ENCODE data around the gene NKD1. TPM values are rescaled to one million over a fixed set of nuclear protein-coding genes. Genes with fewer than 3 reads are reported as not detected.

The NKD1 gene
- total RNA-seq, 1 donor from 2014 or later: 2.1 TPM

DNA sequence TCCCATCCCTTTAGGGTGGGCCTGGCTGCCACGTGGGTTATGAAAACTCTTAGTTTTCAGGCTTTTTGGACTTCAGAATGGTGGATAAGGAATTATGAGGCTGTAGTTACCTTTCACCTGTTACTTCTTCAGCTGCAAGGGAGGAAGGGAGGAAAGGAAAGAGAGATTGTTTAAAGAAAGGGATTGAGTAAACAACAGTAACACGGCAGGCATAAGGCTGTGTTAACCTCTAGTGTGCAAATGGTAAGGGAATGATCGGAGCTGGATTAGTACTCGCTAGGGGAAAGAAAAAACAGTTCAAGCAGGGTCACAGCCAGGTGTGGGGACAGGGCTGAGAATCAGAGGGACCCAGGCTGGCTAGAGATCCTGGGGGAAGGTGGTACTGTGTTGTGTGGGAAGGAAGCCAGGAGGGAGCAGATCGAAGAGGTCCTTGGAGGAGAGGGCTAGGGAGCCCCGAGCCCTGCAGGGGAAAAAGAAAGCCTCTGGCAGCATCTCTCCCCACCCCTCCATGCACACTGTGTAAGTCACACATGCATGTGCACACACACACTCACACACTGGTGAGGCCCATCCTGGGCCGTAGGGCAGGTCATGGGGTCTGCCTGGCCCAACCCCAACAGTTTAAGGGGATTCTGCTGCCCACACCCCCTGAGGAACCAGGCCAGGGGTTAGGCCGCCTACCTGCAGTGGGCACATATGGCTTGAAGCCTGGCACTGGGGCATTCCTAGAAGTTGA lies 83.2 kb downstream of the NKD1 start:
- Histone ChIP-seq H3K27ac (ENCODE audit: low read depth, low read length) (no peak overlapping the region), H3K36me3 (ENCODE audit: control insufficient read depth in 3 of 3, insufficient read depth in 3 of 3, low read length in 3 of 3) (no peaks in the 10 kb centered on the region)

DNA sequence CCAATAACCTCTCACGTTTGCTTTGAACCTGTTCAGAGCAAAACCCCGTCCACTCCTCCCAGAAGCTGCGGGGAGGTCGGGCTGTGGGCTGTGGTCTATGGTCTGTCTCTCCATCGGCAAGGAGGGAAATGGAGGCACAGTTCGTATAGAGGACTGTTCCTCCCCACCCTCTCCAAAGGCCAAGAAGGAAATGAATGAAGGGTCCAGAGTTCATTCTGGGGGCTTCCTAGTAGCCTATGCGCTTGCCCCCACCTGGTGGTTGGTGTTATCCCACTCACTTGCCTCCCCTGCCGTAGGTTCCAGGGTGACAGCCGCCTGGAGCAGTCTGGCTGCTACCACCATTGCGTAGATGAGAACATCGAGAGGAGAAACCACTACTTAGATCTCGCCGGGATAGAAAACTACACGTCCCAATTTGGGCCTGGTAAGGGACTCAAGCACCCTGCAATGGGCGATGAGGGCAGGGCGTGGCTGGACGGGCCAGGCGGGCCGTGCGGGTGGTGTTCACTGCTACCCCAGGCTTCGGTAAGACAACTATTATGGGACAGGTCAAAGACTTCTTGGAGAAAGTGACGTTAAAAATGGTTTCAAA lies 83.9 kb downstream of the NKD1 start:
- Histone ChIP-seq H3K4me3 (ENCODE audit: low read length in 3 of 3) (no peak overlapping the region), H3K27me3 (ENCODE audit: control insufficient read depth in 3 of 3, insufficient read depth in 3 of 3, low read length in 3 of 3) (peaks cover 0 to 2% (median 0%) of the 10 kb centered on the region in 3 donors), H3K36me3 (ENCODE audit: control insufficient read depth in 3 of 3, insufficient read depth in 3 of 3, low read length in 3 of 3) (no peaks in the 10 kb centered on the region), H3K27ac (ENCODE audit: low read depth, low read length) (no peak overlapping the region), H3K9me3 (ENCODE audit: control insufficient read depth in 3 of 3, low read length in 3 of 3) (no peaks in the 10 kb centered on the region), H3K9ac (ENCODE audit: low read depth in 1 of 3, low read length in 3 of 3) (no peak overlapping the region), H3K4me1 (ENCODE audit: control insufficient read depth in 3 of 3, insufficient read depth in 3 of 3, low read length in 3 of 3) (peaks cover 8 to 9% (median 8%) of the 10 kb centered on the region in 3 donors)

More for the DNA sequence above, 83.2 kb downstream of the NKD1 start:
- no peak overlapping the region for H3K9ac ChIP-seq (ENCODE audit: low read depth in 1 of 3, low read length in 3 of 3)
- H3K27me3 ChIP-seq (ENCODE audit: control insufficient read depth in 3 of 3, insufficient read depth in 3 of 3, low read length in 3 of 3): peaks cover 0 to 2% (median 0%) of the 10 kb centered on the region in 3 donors
- H3K9me3 ChIP-seq (ENCODE audit: control insufficient read depth in 3 of 3, low read length in 3 of 3): no peaks in the 10 kb centered on the region
- H3K4me1 ChIP-seq (ENCODE audit: control insufficient read depth in 3 of 3, insufficient read depth in 3 of 3, low read length in 3 of 3): peaks cover 10 to 13% (median 13%) of the 10 kb centered on the region in 3 donors
- H3K4me3 ChIP-seq (ENCODE audit: low read length in 3 of 3): no peak overlapping the region

DNA sequence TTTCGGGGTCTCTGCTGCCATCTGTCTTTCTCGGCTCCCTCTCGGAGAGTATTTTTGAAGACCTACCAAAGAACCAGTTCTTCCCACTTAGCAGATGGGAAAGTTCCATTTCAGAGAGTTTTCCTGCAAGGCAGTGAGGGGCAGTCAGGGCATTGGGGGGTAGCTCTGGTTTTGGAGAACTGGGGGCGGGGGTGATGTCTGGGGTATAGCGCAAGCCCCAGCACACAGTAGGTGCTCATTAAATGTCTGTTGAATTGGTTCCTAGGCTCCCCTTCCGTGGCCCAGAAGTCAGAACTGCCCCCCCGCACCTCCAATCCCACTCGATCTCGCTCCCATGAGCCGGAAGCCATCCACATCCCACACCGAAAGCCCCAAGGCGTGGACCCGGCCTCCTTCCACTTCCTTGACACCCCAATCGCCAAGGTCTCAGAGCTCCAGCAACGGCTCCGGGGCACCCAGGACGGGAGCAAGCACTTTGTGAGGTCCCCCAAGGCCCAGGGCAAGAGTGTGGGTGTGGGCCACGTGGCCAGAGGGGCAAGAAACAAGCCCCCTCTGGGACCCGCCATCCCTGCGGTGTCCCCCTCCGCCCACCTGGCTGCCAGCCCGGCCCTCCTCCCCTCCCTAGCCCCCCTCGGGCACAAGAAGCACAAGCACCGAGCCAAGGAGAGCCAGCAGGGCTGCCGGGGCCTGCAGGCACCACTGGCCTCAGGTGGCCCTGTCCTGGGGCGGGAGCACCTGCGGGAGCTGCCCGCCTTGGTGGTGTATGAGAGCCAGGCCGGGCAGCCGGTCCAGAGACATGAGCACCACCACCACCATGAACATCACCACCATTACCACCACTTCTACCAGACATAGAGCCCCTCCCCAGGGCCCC lies 85.0 kb downstream of the NKD1 start:
- Histone ChIP-seq H3K4me3 (ENCODE audit: low read length in 3 of 3) (no peak overlapping the region), H3K9ac (ENCODE audit: low read depth in 1 of 3, low read length in 3 of 3) (no peak overlapping the region), H3K27me3 (ENCODE audit: control insufficient read depth in 3 of 3, insufficient read depth in 3 of 3, low read length in 3 of 3) (peaks cover 0 to 2% (median 0%) of the 10 kb centered on the region in 3 donors), H3K27ac (ENCODE audit: low read depth, low read length) (no peak overlapping the region), H3K36me3 (ENCODE audit: control insufficient read depth in 3 of 3, insufficient read depth in 3 of 3, low read length in 3 of 3) (no peaks in the 10 kb centered on the region), H3K4me1 (ENCODE audit: control insufficient read depth in 3 of 3, insufficient read depth in 3 of 3, low read length in 3 of 3) (no peaks in the 10 kb centered on the region), H3K9me3 (ENCODE audit: control insufficient read depth in 3 of 3, low read length in 3 of 3) (no peaks in the 10 kb centered on the region)

GRCh38 chr16:50634090-50634489 lies 85.9 kb downstream of the NKD1 start:
- H3K4me3 ChIP-seq (ENCODE audit: low read length in 3 of 3): no peak overlapping the region
- H3K9ac ChIP-seq (ENCODE audit: low read depth in 1 of 3, low read length in 3 of 3): no peak overlapping the region
- peaks cover 0 to 2% (median 0%) of the 10 kb centered on the region in 3 donors for H3K27me3 ChIP-seq (ENCODE audit: control insufficient read depth in 3 of 3, insufficient read depth in 3 of 3, low read length in 3 of 3)
- no peaks in the 10 kb centered on the region for H3K36me3 ChIP-seq (ENCODE audit: control insufficient read depth in 3 of 3, insufficient read depth in 3 of 3, low read length in 3 of 3)
- H3K4me1 ChIP-seq (ENCODE audit: control insufficient read depth in 3 of 3, insufficient read depth in 3 of 3, low read length in 3 of 3): no peaks in the 10 kb centered on the region
- H3K27ac ChIP-seq (ENCODE audit: low read depth, low read length): no peak overlapping the region
- no peaks in the 10 kb centered on the region for H3K9me3 ChIP-seq (ENCODE audit: control insufficient read depth in 3 of 3, low read length in 3 of 3)

- H3K9me3 ChIP-seq (ENCODE audit: control insufficient read depth in 3 of 3, low read length in 3 of 3): no peaks in the 10 kb centered on the region
- no peak overlapping the region for H3K4me3 ChIP-seq (ENCODE audit: low read length in 3 of 3)
- H3K36me3 ChIP-seq (ENCODE audit: control insufficient read depth in 3 of 3, insufficient read depth in 3 of 3, low read length in 3 of 3): no peaks in the 10 kb centered on the region
- H3K27me3 ChIP-seq (ENCODE audit: control insufficient read depth in 3 of 3, insufficient read depth in 3 of 3, low read length in 3 of 3): peaks cover 0 to 2% (median 0%) of the 10 kb centered on the region in 3 donors
- H3K27ac ChIP-seq (ENCODE audit: low read depth, low read length): no peak overlapping the region
- no peak overlapping the region for H3K9ac ChIP-seq (ENCODE audit: low read depth in 1 of 3, low read length in 3 of 3)
- H3K4me1 ChIP-seq (ENCODE audit: control insufficient read depth in 3 of 3, insufficient read depth in 3 of 3, low read length in 3 of 3): no peaks in the 10 kb centered on the region
Observed at GRCh38 chr16:50634947-50635346, 86.8 kb downstream of the NKD1 start.

DNA sequence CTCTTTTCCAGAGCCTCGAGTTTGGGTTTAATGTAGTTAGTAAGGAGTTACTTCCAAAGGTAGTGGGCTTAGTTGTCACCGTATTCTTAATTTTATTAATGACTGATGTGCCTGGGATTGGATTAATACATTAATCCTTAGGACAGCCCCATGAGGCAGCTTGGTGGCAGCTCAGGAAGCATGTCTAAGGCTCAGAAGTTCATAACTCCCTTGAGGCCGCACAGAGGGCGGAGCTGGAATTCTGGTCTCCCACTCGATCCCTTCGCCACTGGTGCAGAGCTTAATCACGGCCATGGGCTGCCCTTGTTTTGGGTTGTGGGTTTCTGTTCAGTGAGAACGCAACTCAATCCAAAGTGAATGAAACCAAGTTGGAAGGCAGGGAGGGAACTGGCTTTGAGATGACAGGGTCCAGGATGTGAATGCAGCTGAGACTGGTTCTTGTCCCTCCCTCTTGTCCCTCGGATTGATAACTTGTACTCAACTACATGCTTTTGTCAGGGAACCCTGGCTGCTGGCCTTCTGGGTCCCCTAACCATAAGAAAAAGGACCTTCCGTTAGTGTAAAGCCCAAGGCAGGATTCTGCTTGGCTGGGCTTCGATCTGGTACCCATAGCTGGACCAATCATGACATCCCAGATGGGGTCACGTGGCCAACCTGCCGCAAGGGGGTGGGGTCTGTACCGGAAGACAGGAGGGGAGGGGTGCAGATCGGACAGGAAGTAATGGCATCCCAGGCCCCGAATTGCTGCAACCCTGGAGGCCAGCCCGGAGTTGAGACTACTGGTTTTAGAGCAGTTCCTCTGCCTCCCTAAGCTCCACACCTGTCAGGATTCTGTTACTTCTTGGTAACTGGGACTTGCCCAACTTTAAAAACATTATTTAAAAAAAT lies 87.6 kb downstream of the NKD1 start:
- H3K27me3 ChIP-seq (ENCODE audit: control insufficient read depth in 3 of 3, insufficient read depth in 3 of 3, low read length in 3 of 3): peaks cover 0 to 2% (median 0%) of the 10 kb centered on the region in 3 donors
- H3K4me1 ChIP-seq (ENCODE audit: control insufficient read depth in 3 of 3, insufficient read depth in 3 of 3, low read length in 3 of 3): no peaks in the 10 kb centered on the region
- H3K9ac ChIP-seq (ENCODE audit: low read depth in 1 of 3, low read length in 3 of 3): no peak overlapping the region
- no peak overlapping the region for H3K4me3 ChIP-seq (ENCODE audit: low read length in 3 of 3)
- no peaks in the 10 kb centered on the region for H3K36me3 ChIP-seq (ENCODE audit: control insufficient read depth in 3 of 3, insufficient read depth in 3 of 3, low read length in 3 of 3)
- H3K9me3 ChIP-seq (ENCODE audit: control insufficient read depth in 3 of 3, low read length in 3 of 3): no peaks in the 10 kb centered on the region
- H3K27ac ChIP-seq (ENCODE audit: low read depth, low read length): no peak overlapping the region

- Histone ChIP-seq H3K27me3 (ENCODE audit: control insufficient read depth in 3 of 3, insufficient read depth in 3 of 3, low read length in 3 of 3) (peaks cover 0 to 4% (median 0%) of the 10 kb centered on the region in 3 donors), H3K9ac (ENCODE audit: low read depth in 1 of 3, low read length in 3 of 3) (no peak overlapping the region), H3K36me3 (ENCODE audit: control insufficient read depth in 3 of 3, insufficient read depth in 3 of 3, low read length in 3 of 3) (no peaks in the 10 kb centered on the region), H3K27ac (ENCODE audit: low read depth, low read length) (no peak overlapping the region), H3K9me3 (ENCODE audit: control insufficient read depth in 3 of 3, low read length in 3 of 3) (no peaks in the 10 kb centered on the region), H3K4me1 (ENCODE audit: control insufficient read depth in 3 of 3, insufficient read depth in 3 of 3, low read length in 3 of 3) (no peaks in the 10 kb centered on the region), H3K4me3 (ENCODE audit: low read length in 3 of 3) (no peak overlapping the region)
Observed at GRCh38 chr16:50636753-50637374, 88.7 kb downstream of the NKD1 start.

DNA sequence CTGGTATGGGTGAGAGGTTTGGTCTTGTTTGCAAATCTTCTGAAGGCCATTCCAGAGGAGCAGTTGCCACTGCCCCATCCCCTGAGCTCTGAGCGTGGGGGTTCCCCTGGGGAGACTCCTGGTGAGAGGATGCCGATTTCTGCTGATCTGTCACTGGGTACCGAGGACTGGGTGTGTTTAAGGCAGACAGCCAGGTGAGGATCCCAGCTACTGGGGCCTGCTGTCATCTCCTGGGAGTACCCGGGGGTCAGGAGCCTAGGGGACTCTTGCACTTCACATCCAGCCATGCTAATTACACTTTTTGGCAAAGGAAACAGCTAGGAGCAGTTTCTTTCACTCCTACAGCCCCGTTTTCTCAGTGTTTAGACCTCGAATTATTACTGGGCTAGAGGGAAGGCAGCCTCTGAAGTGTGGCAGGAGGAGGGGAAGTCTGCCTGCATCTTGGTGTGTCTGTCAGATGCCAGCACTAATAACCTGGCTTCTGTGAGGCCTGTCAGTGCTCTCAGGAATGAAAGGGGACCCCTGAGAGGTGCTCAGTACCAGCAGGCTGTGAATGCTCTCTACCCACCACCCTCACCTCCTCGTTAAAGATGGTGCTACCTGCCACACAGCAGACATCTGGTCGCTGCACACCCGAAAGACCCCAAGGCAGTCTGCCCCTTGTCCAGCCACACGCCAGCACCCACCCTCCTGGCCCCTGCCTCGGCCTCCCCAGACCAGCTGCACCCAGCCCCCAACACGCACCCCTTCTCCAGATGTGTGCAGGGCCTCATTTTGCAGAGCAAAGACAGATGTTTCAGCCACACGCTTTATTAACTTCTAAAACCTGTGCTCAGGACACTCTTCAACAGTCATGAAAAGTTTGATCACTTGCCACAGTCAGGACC lies 89.8 kb downstream of the NKD1 start:
- H3K9ac ChIP-seq (ENCODE audit: low read depth in 1 of 3, low read length in 3 of 3): no peak overlapping the region
- H3K27ac ChIP-seq (ENCODE audit: low read depth, low read length): no peak overlapping the region
- no peaks in the 10 kb centered on the region for H3K4me1 ChIP-seq (ENCODE audit: control insufficient read depth in 3 of 3, insufficient read depth in 3 of 3, low read length in 3 of 3)
- no peaks in the 10 kb centered on the region for H3K36me3 ChIP-seq (ENCODE audit: control insufficient read depth in 3 of 3, insufficient read depth in 3 of 3, low read length in 3 of 3)
- no peak overlapping the region for H3K4me3 ChIP-seq (ENCODE audit: low read length in 3 of 3)
- peaks cover 0 to 4% (median 0%) of the 10 kb centered on the region in 3 donors for H3K27me3 ChIP-seq (ENCODE audit: control insufficient read depth in 3 of 3, insufficient read depth in 3 of 3, low read length in 3 of 3)
- no peaks in the 10 kb centered on the region for H3K9me3 ChIP-seq (ENCODE audit: control insufficient read depth in 3 of 3, low read length in 3 of 3)

Data from skeletal muscle tissue (tissue), 4 donors.